CD4-positive, alpha-beta T cell treated with Interleukin-15 for 1 hour (primary cell): ENCODE results near the gene NFE2.
"Not testable (repeated sequence)": the region's sequence is repeated elsewhere in the genome, so short reads cannot be mapped to it uniquely, and the experiment has no call there.

Source experiments
- DNase-seq: peaks from one replicate; pipeline ENCODE4 v3.0.0-alpha.2; 2020

The NFE2 gene

GRCh38 chr12:54304187-54304810 lies 3.5 kb upstream of the NFE2 start:
- DNase-seq, result peak; percentile 72

GRCh38 chr12:54303640-54304039 lies 2.8 kb upstream of the NFE2 start:
- DNase-seq, result no peak

- DNase-seq, result no peak
Measured at GRCh38 chr12:54301428-54302048, 723 bp upstream of the NFE2 start.

GRCh38 chr12:54300225-54300731 lies 537 bp downstream of the NFE2 start:
- DNase-seq, result no peak

GRCh38 chr12:54299515-54300224 lies 1.1 kb downstream of the NFE2 start:
- DNase-seq, result no peak

- DNase-seq, result no peak
Measured at GRCh38 chr12:54298904-54299303, 1.9 kb downstream of the NFE2 start.

GRCh38 chr12:54296393-54297099 lies 4.3 kb downstream of the NFE2 start:
- no peak for DNase-seq

GRCh38 chr12:54294953-54295566 lies 5.8 kb downstream of the NFE2 start:
- no peak for DNase-seq

- DNase-seq, result peak; percentile 56
Measured at GRCh38 chr12:54294152-54294952, 6.5 kb downstream of the NFE2 start.

GRCh38 chr12:54292931-54293241 lies 7.9 kb downstream of the NFE2 start:
- DNase-seq, result no peak

- no peak for DNase-seq
Measured at GRCh38 chr12:54292083-54292930, 8.5 kb downstream of the NFE2 start.

GRCh38 chr12:54287261-54288157 lies 13.3 kb downstream of the NFE2 start:
- no peak for DNase-seq

- no peak for DNase-seq
Measured at GRCh38 chr12:54286042-54287030, 14.5 kb downstream of the NFE2 start.

GRCh38 chr12:54285150-54286041 lies 15.4 kb downstream of the NFE2 start:
- no peak for DNase-seq

- not testable (repeated sequence) for DNase-seq
Measured at GRCh38 chr12:54284070-54284780, 16.6 kb downstream of the NFE2 start.

GRCh38 chr12:54282949-54283593 lies 17.7 kb downstream of the NFE2 start:
- no peak for DNase-seq

- not testable (repeated sequence) for DNase-seq
Measured at GRCh38 chr12:54281694-54282093, 19.1 kb downstream of the NFE2 start.
